Measurements from ENCODE around the gene CSRNP2.
A peak's percentile ranks its signal among the peaks of the same experiment; 100 is the strongest.
"Not testable (repeated sequence)": the region's sequence is repeated elsewhere in the genome, so short reads cannot be mapped to it uniquely, and the experiment has no call there.

CSRNP2 gene

GRCh38 chr12:51025836-51026638 is 57.4 kb downstream of the CSRNP2 start, which contains the start of gene SLC11A2:
SLC11A2 (minus strand) TSS chr12:51026384; CDS start chr12:51010728, 15,656 bp downstream.
- peak; percentile 92 for DNase-seq

DNA sequence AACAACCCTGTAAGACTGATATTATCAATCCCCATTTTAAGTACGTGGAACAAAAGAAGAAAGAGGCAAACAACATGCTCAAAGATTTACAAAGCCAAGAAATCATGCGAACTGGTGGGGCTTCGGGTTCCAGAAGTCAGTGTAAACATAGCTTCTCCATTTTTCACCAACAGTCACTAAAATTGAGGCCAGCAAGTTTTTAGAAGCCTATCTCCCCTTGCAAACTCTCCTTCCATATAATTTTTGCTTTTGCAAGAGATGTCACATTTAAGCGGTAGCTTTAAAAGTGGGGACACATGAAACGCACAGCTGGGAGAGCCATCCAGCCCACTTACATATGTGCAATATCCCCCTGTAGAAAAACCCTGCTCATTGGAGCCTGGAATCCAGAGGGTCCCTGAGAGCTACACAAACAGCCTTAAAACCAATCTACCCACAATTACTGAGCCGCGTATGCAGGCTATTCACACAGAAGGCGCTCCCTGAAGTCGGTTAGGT is 58.0 kb downstream of the CSRNP2 start:
- DNase-seq: no peak

GRCh38 chr12:51023625-51024382 is 59.6 kb downstream of the CSRNP2 start:
- DNase-seq: no peak

GRCh38 chr12:51021694-51022093 is 61.7 kb downstream of the CSRNP2 start:
- DNase-seq: no peak

- DNase-seq: no peak
Measured at GRCh38 chr12:51020448-51021182, 62.8 kb downstream of the CSRNP2 start.

DNA sequence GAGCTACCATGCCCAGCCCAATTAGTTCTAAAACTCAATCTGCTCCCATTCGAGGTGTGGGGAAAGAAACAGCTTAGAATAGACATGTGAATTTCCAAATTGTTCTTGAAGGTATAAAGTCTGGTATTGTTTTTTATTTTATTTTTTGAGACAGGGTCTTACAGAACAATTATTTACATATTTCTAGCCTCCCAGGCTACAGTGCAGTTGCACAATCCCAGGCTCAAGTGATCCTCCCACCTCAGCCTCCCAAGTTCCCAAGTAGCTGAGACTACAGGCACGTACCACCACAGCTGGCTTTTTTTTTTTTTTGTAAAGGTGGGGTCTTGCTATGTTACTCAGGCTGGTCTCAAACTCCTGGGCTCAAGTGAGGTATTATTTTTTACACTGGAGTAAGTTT is 63.5 kb downstream of the CSRNP2 start:
- DNase-seq: no peak

DNA sequence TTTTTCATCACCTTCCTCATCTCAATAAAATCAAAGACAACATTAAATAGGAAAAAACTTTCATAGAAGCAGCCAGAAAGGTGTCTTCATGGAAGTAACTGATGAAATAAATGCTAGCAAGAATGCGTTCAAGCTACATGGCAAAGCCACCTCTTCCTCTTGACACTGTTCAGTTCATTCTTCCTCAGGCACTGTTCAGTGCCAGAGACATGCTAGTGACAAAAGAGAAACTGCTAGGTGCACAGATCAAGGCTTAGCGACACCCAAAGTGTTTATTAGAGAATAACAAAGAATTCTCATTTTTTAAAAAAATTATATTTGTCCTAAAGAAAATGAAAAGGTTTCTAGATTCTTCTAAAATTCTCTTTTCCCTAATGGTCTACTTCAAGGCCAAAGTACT is 64.4 kb downstream of the CSRNP2 start:
- DNase-seq: no peak

GRCh38 chr12:51017452-51017851 is 65.9 kb downstream of the CSRNP2 start:
- no peak for DNase-seq

DNA sequence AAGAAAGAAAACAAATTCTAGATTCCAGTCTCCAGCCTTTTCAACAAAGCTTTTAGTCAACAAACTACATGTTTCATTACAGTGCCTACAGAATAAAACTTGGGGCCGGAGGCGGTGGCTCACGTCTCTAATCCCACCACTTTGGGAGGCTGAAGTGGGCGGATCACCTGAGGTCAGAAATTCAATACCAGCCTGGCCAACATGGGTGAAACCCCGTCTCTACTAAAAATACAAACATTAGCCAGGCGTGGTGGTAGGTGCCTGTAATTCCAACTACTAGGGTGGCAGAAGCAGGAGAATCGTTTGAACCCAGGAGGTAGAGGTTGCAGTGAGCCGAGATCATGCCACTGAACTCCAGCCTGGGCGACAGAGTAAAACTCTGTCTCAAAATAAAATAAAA is 68.9 kb downstream of the CSRNP2 start:
- not testable (repeated sequence) for DNase-seq

DNA sequence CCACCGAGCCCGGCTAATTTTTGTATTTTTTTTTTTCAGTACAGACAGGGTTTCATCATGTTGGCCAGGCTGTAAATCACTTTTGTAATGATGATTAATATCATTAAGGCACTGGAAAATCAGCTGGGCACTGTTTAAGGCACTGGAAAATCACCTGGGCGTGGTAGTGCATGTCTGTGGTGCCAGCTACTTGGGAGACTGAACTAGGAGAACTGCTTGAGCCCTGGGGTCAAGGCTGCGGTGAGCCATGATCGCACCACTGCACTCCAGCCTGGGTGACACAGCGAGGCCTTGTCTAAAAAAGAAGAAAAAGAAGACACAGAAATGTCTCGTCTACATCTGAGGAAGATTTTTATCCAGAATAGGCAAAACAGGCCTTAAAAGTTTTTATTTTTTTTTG is 70.0 kb downstream of the CSRNP2 start:
- no peak for DNase-seq

DNA sequence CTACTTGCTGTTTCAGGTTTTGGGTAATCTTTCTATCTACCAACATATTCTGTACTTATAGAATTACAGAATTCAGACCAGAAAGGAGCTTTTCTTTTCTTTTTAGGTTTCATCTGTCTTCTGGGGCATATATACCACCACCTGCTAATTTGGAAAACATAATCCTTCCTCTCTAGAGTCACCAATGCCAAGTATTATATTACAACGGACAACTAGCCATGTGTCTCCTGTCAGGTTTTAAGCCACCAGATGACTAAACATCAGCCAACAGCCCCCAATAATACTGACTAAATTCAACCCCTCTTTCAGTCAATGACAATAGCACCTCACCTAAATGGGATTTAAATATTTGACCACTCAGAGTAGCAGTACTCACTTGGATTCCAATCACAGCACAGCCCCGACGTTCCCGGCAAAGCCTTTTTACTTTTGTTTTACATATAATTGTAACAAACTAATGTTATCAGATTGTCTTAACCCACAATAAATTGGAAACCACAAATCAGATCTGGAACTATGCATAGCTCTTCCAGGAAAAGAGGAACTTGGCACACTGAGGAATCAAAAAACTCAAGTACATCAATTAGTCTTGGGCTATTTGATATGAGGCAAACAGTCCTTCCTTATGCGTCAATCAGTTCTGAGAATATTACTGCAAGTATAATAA is 70.7 kb downstream of the CSRNP2 start:
- no peak for DNase-seq

DNA sequence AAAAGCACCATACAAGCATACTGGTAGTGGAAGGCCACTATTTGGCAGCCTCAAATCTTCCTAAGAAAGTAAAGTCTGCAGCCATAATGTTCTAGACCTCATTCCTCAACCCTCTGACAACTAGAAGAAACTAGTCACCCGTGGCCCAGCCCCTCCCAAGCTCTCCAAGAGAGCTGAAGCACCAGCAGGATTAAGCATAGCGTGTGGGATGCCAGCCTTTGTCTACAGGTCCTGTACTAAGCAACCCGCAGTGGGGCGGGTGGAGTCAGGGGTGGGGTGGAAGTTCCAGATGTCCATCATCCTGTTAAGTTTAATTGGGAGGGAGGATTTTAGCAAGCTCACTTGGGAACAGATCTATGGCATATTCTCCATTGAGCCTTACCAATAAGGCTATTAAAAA is 71.4 kb downstream of the CSRNP2 start:
- DNase-seq: no peak
